Keratinocyte (primary cell): Measurements from ENCODE around the gene CDKN2B.

ENCODE experiments used
- EZH2 ChIP-seq: IDR thresholded peaks from one replicate; pipeline ENCODE4 v1.6.1; 2012; ENCODE audit warnings: inconsistent platforms, mild to moderate bottlenecking, low read length, moderate library complexity
- TF ChIP-seq, protein P1 (sequence below), 3 experiments: IDR thresholded peaks in 1 of 3; conservative IDR thresholded peaks in 1 of 3; optimal IDR thresholded peaks in 1 of 3; 2 replicates in 2 of 3; 3 replicates in 1 of 3; pipeline versions ENCODE3 to v1.5.1; 2011; ENCODE audit warnings: low read length in 3 of 3, mild to moderate bottlenecking in 3 of 3, moderate library complexity in 2 of 3, control low read depth in 1 of 3, inconsistent platforms in 1 of 3; ENCODE audit not compliant: insufficient read depth in 2 of 3; ENCODE audit errors: extremely low read depth in 1 of 3

DNA sequence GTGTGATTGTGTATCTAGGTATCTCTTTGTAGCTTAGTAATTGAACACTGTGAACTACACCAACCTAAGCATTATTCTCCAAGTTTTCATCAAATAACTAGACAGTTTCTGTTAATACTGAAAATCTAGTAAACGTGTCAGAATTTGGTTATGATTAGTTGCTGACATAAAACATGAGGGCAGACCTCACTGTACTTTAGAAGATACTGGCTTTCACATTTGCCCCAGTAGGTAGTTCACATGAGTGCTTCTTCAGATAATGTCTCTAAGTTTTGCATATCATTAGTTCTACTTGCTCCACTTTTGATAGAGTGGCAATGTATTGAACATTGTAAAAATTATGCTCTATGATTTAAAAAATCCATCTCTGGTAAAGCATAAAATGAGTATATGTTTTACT lies 7.1 kb downstream of the CDKN2B start:
- TF ChIP-seq, protein P1, sequence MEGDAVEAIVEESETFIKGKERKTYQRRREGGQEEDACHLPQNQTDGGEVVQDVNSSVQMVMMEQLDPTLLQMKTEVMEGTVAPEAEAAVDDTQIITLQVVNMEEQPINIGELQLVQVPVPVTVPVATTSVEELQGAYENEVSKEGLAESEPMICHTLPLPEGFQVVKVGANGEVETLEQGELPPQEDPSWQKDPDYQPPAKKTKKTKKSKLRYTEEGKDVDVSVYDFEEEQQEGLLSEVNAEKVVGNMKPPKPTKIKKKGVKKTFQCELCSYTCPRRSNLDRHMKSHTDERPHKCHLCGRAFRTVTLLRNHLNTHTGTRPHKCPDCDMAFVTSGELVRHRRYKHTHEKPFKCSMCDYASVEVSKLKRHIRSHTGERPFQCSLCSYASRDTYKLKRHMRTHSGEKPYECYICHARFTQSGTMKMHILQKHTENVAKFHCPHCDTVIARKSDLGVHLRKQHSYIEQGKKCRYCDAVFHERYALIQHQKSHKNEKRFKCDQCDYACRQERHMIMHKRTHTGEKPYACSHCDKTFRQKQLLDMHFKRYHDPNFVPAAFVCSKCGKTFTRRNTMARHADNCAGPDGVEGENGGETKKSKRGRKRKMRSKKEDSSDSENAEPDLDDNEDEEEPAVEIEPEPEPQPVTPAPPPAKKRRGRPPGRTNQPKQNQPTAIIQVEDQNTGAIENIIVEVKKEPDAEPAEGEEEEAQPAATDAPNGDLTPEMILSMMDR (optimal IDR thresholded peaks at IDR 0.05 in 1 of 3, IDR thresholded peaks at IDR 0.05 in 1 of 3, conservative IDR thresholded peaks at IDR 0.05 in 1 of 3; ENCODE audit: extremely low read depth in 1 of 3, insufficient read depth in 2 of 3, low read length in 3 of 3), result no peak
- no peak for TF ChIP-seq EZH2
